Activated CD4-positive, alpha-beta memory T cell treated with anti-CD3 and anti-CD28 coated beads for 36 hours (primary cell): Measurements from ENCODE around the gene CASQ1. TPM values are rescaled to one million over a fixed set of nuclear protein-coding genes. Genes with fewer than 3 reads are reported as not detected.

Experiments
- CTCF ChIA-PET: fragments of 350-600 bp; sonication (Branson Sonifier 250); formaldehyde crosslinking; loops from one replicate; lab custom pipeline; 2021; ENCODE audit warnings: antibody characterized with exemption, inconsistent platforms; lab: Charles Lee
- POLR2A ChIA-PET: fragments of 350-600 bp; sonication (Branson Sonifier 250); formaldehyde crosslinking; loops from one replicate; lab custom pipeline; 2021; ENCODE audit warnings: antibody characterized with exemption; lab: Charles Lee
- DNase-seq: peaks from one replicate; pipeline ENCODE4 v3.0.0-alpha.2; 2020
- H3K27ac Mint-ChIP-seq: one replicate; pipeline ENCODE4 v1.8.0; 2021; ENCODE audit warnings: mixed read lengths
- H3K27me3 Mint-ChIP-seq: one replicate; pipeline ENCODE4 v1.8.0; 2021; ENCODE audit warnings: mixed read lengths
- H3K36me3 Mint-ChIP-seq: one replicate; pipeline ENCODE4 v1.8.0; 2021; ENCODE audit warnings: mixed read lengths
- H3K4me1 Mint-ChIP-seq: one replicate; pipeline ENCODE4 v1.8.0; 2021; ENCODE audit warnings: low read depth, mixed read lengths
- H3K4me3 Mint-ChIP-seq: one replicate; pipeline ENCODE4 v1.8.0; 2021; ENCODE audit warnings: mild to moderate bottlenecking, mixed read lengths
- H3K9me3 Mint-ChIP-seq: one replicate; pipeline ENCODE4 v1.8.0; 2021; ENCODE audit warnings: mixed read lengths
- intact Hi-C: fragments of 100-400 bp; cut with micrococcal nuclease; formaldehyde crosslinking; loops from one replicate; pipeline ENCODE4 v1.15.1; 2023
- total RNA-seq, 2 experiments: library from RNA; stranded (reverse); gene quantifications; one replicate each; pipeline ENCODE4 v1.2.3, GENCODE V29; 2021

The CASQ1 gene
- total RNA-seq, 2 experiments from 2014 or later, result not detected

DNA sequence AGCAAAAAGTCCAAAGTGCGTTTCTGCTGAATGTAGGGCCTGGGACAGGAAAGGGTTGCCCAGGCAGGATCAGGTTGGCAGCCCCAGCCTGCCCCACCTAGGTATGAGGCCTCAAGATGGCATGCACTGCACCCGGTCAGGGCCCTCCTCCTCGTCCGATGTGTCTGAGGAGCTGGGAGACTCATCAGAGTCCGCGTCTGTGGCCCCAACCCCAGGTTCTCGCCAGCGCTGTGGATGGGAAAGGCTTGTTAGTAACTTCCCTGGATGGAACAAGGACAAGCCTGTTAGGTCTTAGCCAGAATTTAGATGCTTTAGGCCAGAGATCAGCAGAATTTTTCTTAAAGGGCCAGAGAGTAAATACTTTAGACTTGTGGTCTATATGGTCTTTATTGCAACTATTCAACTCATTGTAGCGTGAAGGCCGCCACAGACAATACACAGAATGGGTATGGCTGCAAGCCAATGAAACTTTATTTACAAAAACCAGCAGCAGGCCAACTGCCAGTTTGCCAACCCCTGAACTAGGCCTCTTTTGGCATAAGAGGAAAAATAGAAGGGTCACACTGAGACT is 27.2 kb downstream of the CASQ1 start:
- no peak overlapping the region for H3K27ac Mint-ChIP-seq
- no peak overlapping the region for H3K4me3 Mint-ChIP-seq
- ChIA-PET POLR2A (interaction anchor here (0.6 kb wide), 1 partner anchor 16 kb away, joined by 4 read pairs; no protein-coding TSS in a partner anchor), CTCF (interaction anchor here (0.6 kb wide), 1 partner anchor 109 kb away, joined by 3 read pairs; no protein-coding TSS in a partner anchor)
- DNase-seq, result no peak
- H3K9me3 Mint-ChIP-seq, result no peaks in the 10 kb centered on the region
- no peaks in the 10 kb centered on the region for H3K4me1 Mint-ChIP-seq
- intact Hi-C loops, result no loop called here
- H3K36me3 Mint-ChIP-seq, result peaks cover 36% of the 10 kb centered on the region
- no peaks in the 10 kb centered on the region for H3K27me3 Mint-ChIP-seq

DNA sequence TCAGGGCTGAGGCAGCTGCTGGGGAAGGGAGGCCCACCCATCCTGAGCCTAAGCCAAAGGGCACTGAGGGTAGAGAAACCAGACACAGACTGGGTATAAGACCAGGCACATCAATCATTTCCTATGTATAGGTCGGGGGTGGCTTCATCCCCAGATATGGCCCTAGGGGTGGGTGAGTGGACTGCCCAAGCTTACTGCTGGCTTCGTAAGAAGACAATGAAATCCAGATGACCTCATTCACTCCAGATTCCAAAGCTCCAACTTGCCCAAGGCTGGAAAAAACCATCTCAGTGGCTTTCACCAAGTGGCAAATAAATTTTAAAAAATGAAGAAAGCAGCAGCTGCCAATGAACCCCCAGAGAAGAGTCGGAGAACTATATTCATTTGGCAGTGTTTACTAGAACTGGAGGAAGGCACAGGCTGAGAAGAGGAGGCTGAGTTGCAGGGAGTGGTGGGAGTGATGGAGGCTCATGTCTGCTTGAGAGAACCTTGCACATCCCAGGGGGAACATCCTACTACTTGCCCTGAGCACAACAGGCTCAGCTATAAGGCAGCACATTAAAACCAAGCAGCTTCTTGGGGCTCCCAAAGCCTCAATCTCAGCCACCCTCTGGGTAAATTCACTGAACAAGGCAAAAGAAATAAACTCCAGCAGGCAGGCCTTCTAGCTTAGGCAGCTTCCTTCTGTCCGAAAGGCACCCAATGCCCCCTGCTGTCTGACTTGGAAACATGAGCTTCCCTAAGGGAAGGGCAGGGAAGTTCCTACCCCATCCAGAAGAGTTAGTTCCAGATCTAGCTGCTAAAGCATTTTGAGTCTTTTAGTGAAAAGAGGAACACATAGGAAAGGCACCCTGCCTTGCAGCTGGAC is 28.9 kb downstream of the CASQ1 start:
- Mint-ChIP-seq H3K4me1 (no peaks in the 10 kb centered on the region), H3K4me3 (no peak overlapping the region), H3K36me3 (peaks cover 39% of the 10 kb centered on the region), H3K9me3 (no peaks in the 10 kb centered on the region), H3K27me3 (no peaks in the 10 kb centered on the region), H3K27ac (no peak overlapping the region)
- ChIA-PET POLR2A (interaction anchor here (0.8 kb wide), 1 partner anchor 69 kb away, joined by 5 read pairs; no protein-coding TSS in a partner anchor), CTCF (interaction anchor here (0.7 to 3.1 kb wide), 10 partner anchors 9 to 141 kb away, joined by 3 to 16 read pairs (median 4); no protein-coding TSS in a partner anchor)
- no peak for DNase-seq
- intact Hi-C loops, result no loop called here

DNA sequence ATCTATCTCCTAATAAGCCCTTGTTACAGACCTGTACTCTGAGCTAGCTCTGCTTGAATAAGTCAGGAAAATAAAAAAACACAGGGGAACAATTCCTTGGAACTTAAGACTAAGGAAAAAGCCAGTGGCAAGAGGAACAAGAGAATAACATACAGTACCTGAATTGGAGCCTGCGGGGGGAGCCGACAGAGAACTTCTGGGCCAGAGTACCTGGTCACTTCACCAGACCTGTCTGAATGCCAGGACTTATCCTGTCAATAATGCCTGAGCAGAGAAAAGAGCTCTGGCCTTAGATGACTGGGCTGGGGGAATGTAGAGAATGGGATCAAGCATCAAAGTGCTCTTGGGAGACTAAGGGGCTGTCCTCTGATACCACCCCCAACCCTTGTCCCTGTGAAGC is 29.9 kb downstream of the CASQ1 start:
- Mint-ChIP-seq H3K4me3 (no peak overlapping the region), H3K36me3 (peaks cover 39% of the 10 kb centered on the region), H3K27ac (no peak overlapping the region), H3K4me1 (no peaks in the 10 kb centered on the region), H3K9me3 (no peaks in the 10 kb centered on the region), H3K27me3 (no peaks in the 10 kb centered on the region)
- no peak for DNase-seq
- ChIA-PET POLR2A (interaction anchor here (0.8 kb wide), 1 partner anchor 68 kb away, joined by 5 read pairs; no protein-coding TSS in a partner anchor), CTCF (interaction anchor here (0.5 to 3.1 kb wide), 8 partner anchors 9 to 134 kb away, joined by 3 to 16 read pairs (median 8); no protein-coding TSS in a partner anchor)
- intact Hi-C loops, result no loop called here

DNA sequence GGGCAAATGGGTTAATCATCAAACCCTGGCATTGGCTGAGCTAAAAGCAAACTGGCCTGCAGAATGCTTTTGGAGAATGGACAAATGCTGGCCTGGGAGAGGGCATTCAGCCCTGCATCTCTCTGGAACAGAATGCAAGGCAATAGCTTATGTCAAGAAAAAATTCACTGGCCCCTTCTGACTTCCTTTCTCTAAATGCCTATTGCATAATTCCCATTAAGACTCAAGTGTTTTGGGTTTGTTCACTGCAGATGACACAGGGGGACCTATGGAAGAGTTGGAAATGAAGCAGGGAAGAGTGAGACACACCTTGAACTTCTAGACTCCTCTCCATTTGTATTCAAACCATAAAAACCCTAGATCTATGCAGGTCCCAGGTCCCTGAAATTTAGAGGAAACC is 30.7 kb downstream of the CASQ1 start:
- Mint-ChIP-seq H3K36me3 (peaks cover 35% of the 10 kb centered on the region), H3K9me3 (no peaks in the 10 kb centered on the region), H3K4me3 (no peak overlapping the region), H3K27me3 (no peaks in the 10 kb centered on the region), H3K4me1 (no peaks in the 10 kb centered on the region), H3K27ac (no peak overlapping the region)
- ChIA-PET CTCF (interaction anchor here (1.6 to 3.1 kb wide), 2 partner anchors 28 to 135 kb away, joined by 7 to 10 read pairs; no protein-coding TSS in a partner anchor), POLR2A (no interaction called here)
- intact Hi-C loops, result no loop called here
- DNase-seq, result no peak

DNA sequence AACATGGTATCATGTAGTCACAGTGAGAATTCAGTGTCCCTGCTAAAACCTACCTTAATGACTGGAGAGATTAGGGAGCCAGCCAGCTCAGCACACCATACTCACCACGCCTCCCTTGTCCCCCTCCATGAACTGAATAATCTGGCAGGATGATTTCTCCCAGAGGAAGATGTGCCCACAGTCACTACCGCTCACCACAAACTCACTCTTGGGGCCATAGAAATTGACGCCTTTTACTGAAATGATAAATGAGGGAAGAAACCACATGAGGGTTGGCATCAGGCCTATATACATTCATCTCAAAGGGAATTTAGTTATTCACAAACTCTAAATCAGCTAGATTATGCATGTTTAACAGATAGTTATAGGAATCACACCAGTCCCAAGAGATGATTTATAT is 32.2 kb downstream of the CASQ1 start:
- Mint-ChIP-seq H3K27me3 (no peaks in the 10 kb centered on the region), H3K4me1 (no peaks in the 10 kb centered on the region), H3K27ac (no peak overlapping the region), H3K36me3 (peaks cover 30% of the 10 kb centered on the region), H3K4me3 (no peak overlapping the region), H3K9me3 (no peaks in the 10 kb centered on the region)
- DNase-seq, result no peak
- ChIA-PET CTCF (interaction anchor here (0.9 to 1.0 kb wide), 2 partner anchors 30 to 69 kb away, joined by 3 to 5 read pairs; no protein-coding TSS in a partner anchor), POLR2A (no interaction called here)
- intact Hi-C loops, result no loop called here

DNA sequence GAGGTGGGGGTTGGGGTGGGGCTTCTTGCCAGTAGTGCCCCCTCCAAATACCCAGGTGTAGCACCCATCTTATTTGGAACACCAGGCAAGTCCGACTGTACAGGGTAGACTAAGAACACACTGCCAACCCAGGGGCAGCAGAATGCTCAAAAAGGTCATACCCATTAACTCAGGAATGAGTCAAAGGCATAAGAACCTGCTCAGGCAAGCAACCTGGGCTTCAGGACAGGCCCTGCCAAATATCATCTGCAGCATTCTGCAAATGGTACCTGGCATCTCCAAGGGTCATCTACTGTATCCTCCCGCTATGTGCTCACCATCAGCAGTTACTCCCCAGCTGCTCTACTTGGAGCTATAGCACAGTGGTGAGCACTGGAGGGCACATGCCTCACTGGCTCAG is 34.2 kb downstream of the CASQ1 start:
- no peaks in the 10 kb centered on the region for H3K9me3 Mint-ChIP-seq
- H3K4me1 Mint-ChIP-seq, result no peaks in the 10 kb centered on the region
- H3K4me3 Mint-ChIP-seq, result no peak overlapping the region
- peaks cover 33% of the 10 kb centered on the region for H3K36me3 Mint-ChIP-seq
- ChIA-PET POLR2A (no interaction called here), CTCF (no interaction called here)
- H3K27ac Mint-ChIP-seq, result no peak overlapping the region
- H3K27me3 Mint-ChIP-seq, result no peaks in the 10 kb centered on the region
- intact Hi-C loops, result no loop called here
- no peak for DNase-seq

DNA sequence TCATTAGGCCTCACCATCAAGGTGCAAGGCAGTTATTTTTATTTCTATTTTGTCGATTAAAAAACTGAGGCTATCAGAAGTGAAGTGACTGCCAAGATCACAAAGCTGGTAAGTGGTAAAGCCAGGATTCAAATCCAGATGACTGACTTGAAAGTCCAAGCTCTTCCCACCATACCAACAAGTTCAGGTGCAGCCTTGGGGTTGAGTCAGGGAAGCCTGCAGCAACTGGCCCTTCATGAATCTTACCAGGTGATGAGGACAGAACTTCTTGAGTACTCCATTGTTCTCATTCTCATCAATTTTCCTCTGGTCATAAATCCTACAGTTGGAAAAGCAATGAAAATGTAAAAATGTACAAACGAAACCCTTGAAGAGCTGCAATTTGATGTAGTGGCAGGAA is 35.0 kb downstream of the CASQ1 start:
- intact Hi-C loops, result no loop called here
- H3K4me3 Mint-ChIP-seq, result no peak overlapping the region
- no peak for DNase-seq
- no peaks in the 10 kb centered on the region for H3K27me3 Mint-ChIP-seq
- H3K27ac Mint-ChIP-seq, result no peak overlapping the region
- ChIA-PET CTCF (interaction anchor here (0.8 kb wide), 1 partner anchor 66 kb away, joined by 6 read pairs; no protein-coding TSS in a partner anchor), POLR2A (no interaction called here)
- peaks cover 35% of the 10 kb centered on the region for H3K36me3 Mint-ChIP-seq
- no peaks in the 10 kb centered on the region for H3K9me3 Mint-ChIP-seq
- no peaks in the 10 kb centered on the region for H3K4me1 Mint-ChIP-seq

DNA sequence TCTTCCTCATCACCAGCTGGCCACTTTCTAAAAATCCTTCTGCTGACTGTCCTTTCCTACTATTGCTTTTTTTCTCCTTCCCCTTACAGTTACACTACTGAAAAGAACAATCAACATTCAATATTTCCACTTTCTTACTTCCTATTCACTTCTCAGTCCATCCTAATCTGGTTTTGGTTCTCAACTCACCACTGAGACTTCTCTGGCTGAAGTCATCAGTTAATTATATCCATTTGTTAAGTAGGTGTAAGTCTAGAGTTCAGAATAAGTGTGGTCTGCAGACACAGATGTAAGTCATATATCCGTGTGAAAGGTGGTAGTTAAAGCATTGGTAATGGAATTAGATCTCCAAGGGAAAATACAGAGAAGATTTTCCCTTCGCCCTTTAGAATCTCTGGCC is 36.2 kb downstream of the CASQ1 start:
- Mint-ChIP-seq H3K27me3 (no peaks in the 10 kb centered on the region), H3K27ac (no peak overlapping the region), H3K4me1 (no peaks in the 10 kb centered on the region), H3K4me3 (no peak overlapping the region), H3K9me3 (no peaks in the 10 kb centered on the region), H3K36me3 (peaks cover 37% of the 10 kb centered on the region)
- intact Hi-C loops, result no loop called here
- ChIA-PET POLR2A (interaction anchor here (0.7 kb wide), 1 partner anchor 16 kb away, joined by 3 read pairs; no protein-coding TSS in a partner anchor), CTCF (interaction anchor here (1.1 to 5.2 kb wide), 2 partner anchors 16 to 65 kb away, joined by 3 to 36 read pairs; no protein-coding TSS in a partner anchor)
- no peak for DNase-seq

DNA sequence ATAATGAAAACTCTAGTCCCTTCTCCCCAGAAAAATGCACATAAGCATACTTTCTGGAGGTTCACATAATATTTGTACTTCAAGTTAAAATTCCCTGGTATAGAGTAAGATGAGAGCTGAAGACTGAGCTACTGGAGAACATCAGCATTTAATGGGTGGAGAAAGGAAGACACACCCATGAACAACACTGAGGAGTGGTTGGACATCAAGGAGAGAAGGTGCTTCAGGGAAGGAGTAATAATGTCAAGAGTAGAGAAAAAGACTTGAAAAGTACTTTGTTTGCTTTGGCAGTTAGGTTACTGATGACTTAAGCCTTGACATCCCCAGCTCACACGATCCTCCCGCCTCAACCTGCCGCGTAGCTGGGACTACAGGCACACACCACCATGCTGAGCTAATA is 36.7 kb downstream of the CASQ1 start:
- Mint-ChIP-seq H3K27ac (no peak overlapping the region), H3K4me3 (no peak overlapping the region), H3K9me3 (no peaks in the 10 kb centered on the region), H3K27me3 (no peaks in the 10 kb centered on the region), H3K36me3 (peaks cover 37% of the 10 kb centered on the region), H3K4me1 (no peaks in the 10 kb centered on the region)
- POLR2A ChIA-PET, result no interaction called here
- intact Hi-C loops, result no loop called here
- DNase-seq, result no peak
- CTCF ChIA-PET, result interaction anchor here (1.1 to 5.2 kb wide), 2 partner anchors 16 to 64 kb away, joined by 3 to 36 read pairs; no protein-coding TSS in a partner anchor

DNA sequence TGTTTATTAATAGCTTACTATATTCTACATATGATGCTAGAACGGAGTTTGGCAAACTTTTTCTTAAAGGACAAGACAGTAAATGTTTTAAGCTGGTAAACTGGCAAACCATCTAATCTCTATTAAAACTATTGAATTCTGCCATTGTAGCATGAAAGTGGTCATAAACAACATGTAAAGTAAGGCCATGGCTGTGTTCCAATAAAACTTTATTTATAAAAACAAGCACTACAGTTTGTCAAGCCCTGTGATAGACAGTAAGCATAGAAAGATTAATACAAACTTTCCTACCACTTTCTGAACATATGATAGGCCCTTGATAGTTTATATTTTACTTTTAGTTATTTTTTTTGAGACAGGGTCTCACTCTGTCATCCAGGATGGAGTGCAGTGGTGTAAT is 37.2 kb downstream of the CASQ1 start:
- H3K9me3 Mint-ChIP-seq, result no peaks in the 10 kb centered on the region
- H3K27ac Mint-ChIP-seq, result no peak overlapping the region
- no peaks in the 10 kb centered on the region for H3K4me1 Mint-ChIP-seq
- intact Hi-C loops, result no loop called here
- ChIA-PET CTCF (interaction anchor here (3.3 to 5.2 kb wide), 2 partner anchors 25 to 64 kb away, joined by 15 to 36 read pairs; no protein-coding TSS in a partner anchor), POLR2A (no interaction called here)
- H3K27me3 Mint-ChIP-seq, result no peaks in the 10 kb centered on the region
- H3K4me3 Mint-ChIP-seq, result no peak overlapping the region
- DNase-seq, result no peak
- H3K36me3 Mint-ChIP-seq, result peaks cover 35% of the 10 kb centered on the region

DNA sequence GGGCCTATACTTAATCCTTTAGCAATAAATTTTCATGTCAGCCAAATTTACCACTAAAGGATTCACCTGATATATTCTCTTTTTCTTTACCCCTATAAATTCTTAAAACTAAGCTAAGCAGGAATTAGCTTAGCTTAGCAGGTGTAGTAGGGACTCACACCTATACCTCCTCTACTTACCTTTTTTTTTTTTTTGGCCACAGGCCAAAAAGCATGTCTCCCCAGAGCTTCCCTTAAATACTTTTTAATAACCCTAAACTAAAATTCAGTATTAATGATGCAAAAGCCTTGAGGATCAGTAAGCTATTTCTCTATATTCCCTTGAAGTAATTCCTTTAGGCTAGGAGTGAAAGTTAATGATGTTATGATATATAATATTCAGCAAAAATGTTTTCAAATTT is 38.1 kb downstream of the CASQ1 start:
- peaks cover 33% of the 10 kb centered on the region for H3K36me3 Mint-ChIP-seq
- CTCF ChIA-PET, result interaction anchor here (0.8 to 5.2 kb wide), 4 partner anchors 12 to 63 kb away, joined by 3 to 36 read pairs (median 10); no protein-coding TSS in a partner anchor
- H3K4me1 Mint-ChIP-seq, result peaks cover 2% of the 10 kb centered on the region
- POLR2A ChIA-PET, result interaction anchor here (0.7 to 0.8 kb wide), 4 partner anchors 17 to 148 kb away, joined by 3 to 6 read pairs (median 4); no protein-coding TSS in a partner anchor
- H3K4me3 Mint-ChIP-seq, result no peak overlapping the region
- no peak overlapping the region for H3K27ac Mint-ChIP-seq
- DNase-seq, result no peak
- H3K27me3 Mint-ChIP-seq, result no peaks in the 10 kb centered on the region
- H3K9me3 Mint-ChIP-seq, result no peaks in the 10 kb centered on the region
- intact Hi-C loops, result no loop called here
